Type B pancreatic cell (in vitro differentiated cells): ENCODE results near the gene SLC12A8. TPM values are rescaled to one million over a fixed set of nuclear protein-coding genes. Genes with fewer than 3 reads are reported as not detected.

Source experiments
- DNase-seq: peaks from one replicate; pipeline ENCODE4 v3.0.0; 2021; ENCODE audit warnings: mixed read lengths; ENCODE audit not compliant: unreplicated experiment; ENCODE audit errors: extremely low spot score
- H3K27ac Mint-ChIP-seq: 2 replicates; pipeline ENCODE4 v1.8.0; 2021; ENCODE audit warnings: mild to moderate bottlenecking, mixed read lengths
- H3K27me3 Mint-ChIP-seq: 2 replicates; pipeline ENCODE4 v1.8.0; 2021; ENCODE audit warnings: mixed read lengths
- H3K36me3 Mint-ChIP-seq: 2 replicates; pipeline ENCODE4 v1.8.0; 2021; ENCODE audit warnings: mixed read lengths
- H3K4me1 Mint-ChIP-seq: one replicate; pipeline ENCODE4 v1.8.0; 2021; ENCODE audit warnings: mixed read lengths; ENCODE audit not compliant: unreplicated experiment
- H3K4me3 Mint-ChIP-seq: 2 replicates; pipeline ENCODE4 v1.8.0; 2021; ENCODE audit warnings: mild to moderate bottlenecking, mixed read lengths
- H3K9me3 Mint-ChIP-seq: 2 replicates; pipeline ENCODE4 v1.8.0; 2021; ENCODE audit warnings: mixed read lengths
- CTCF ChIP-seq: fragments of 200-600 bp; sonication (generic); conservative IDR thresholded peaks from 2 replicates; pipeline ENCODE4 v1.5.0; 2021; ENCODE audit warnings: antibody characterized with exemption, mild to moderate bottlenecking
- total RNA-seq: library from RNA; stranded (reverse); gene quantifications from 2 replicates; pipeline ENCODE4 v1.2.1, GENCODE V29; 2021; ENCODE audit warnings: low replicate concordance

SLC12A8 gene
- total RNA-seq, 1 donor from 2014 or later: 6.8 TPM

DNA sequence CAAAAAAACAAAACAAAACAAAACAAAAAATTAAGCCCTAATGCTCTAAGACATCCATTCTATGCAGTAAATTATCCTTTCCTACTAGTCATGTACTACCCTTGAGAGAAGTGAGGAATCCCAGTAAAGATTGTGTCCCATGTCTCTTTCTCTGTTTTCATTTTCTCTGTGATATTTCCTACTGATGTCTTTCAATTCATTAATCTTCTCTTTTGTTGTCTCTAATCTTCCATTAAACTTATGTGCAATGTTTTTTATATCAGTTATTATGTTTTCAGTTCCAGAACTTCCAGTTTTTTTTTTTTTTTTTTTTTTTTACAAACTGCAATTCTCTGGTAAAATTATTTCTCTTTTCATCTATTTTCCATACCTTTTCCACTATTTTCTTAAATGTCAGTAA lies 44.1 kb upstream of the SLC12A8 start:
- Mint-ChIP-seq H3K27me3 (no peaks in the 10 kb centered on the region), H3K9me3 (peaks cover 11% of the 10 kb centered on the region), H3K36me3 (peaks cover 28% of the 10 kb centered on the region), H3K4me1 (no peaks in the 10 kb centered on the region), H3K4me3 (no peak overlapping the region), H3K27ac (no peak overlapping the region)
- TF ChIP-seq CTCF: no peak
- DNase-seq: no peak

DNA sequence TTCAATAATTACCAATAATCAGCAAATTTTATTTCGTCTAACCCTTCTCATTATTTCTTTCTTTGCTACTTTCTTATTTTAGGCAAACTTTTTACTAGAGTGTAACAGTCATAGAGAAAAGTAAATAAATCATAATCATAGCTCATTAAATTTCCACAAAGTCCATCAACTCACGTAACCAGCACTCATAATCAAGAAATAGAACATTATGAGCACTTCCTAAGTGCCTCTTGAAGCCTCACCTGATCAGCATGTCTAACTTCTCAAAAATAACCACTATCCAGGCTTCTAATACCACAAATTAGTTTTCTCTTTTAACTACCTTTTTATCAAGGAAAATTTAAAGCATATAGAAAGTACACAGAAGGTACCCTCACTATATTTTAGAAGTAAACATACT lies 38.4 kb upstream of the SLC12A8 start:
- TF ChIP-seq CTCF: no peak
- DNase-seq: no peak
- H3K36me3 Mint-ChIP-seq: peaks cover 15% of the 10 kb centered on the region
- H3K27me3 Mint-ChIP-seq: no peaks in the 10 kb centered on the region
- H3K27ac Mint-ChIP-seq: no peak overlapping the region
- H3K4me1 Mint-ChIP-seq: no peaks in the 10 kb centered on the region
- no peaks in the 10 kb centered on the region for H3K9me3 Mint-ChIP-seq
- no peak overlapping the region for H3K4me3 Mint-ChIP-seq

DNA sequence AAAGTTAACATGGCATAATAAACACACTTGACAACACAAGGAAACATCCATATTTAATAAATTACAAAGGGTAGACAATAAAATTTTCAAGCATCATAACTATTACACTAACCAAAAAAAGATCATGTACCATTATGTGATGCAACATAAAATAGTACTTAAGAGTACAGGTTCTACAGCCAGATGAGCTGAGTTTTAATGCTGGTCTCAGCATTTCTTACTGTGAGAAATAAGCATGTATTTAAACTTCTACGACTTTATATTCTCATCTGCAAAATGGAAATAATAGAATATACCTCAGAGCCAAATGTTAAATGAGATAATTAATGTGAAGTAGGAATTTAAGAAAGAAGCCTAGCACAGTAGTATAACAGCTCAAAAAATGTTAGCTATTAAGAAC lies 33.7 kb upstream of the SLC12A8 start:
- peaks cover 25% of the 10 kb centered on the region for H3K36me3 Mint-ChIP-seq

GRCh38 chr3:125245521-125245920 lies 33.0 kb upstream of the SLC12A8 start:
- TF ChIP-seq CTCF: no peak

More for the DNA sequence above, 33.7 kb upstream of the SLC12A8 start:
- no peak for TF ChIP-seq CTCF
- no peaks in the 10 kb centered on the region for H3K4me1 Mint-ChIP-seq
- H3K9me3 Mint-ChIP-seq: peaks cover 4% of the 10 kb centered on the region
- no peaks in the 10 kb centered on the region for H3K27me3 Mint-ChIP-seq
- no peak for DNase-seq
- H3K4me3 Mint-ChIP-seq: no peak overlapping the region
- no peak overlapping the region for H3K27ac Mint-ChIP-seq

DNA sequence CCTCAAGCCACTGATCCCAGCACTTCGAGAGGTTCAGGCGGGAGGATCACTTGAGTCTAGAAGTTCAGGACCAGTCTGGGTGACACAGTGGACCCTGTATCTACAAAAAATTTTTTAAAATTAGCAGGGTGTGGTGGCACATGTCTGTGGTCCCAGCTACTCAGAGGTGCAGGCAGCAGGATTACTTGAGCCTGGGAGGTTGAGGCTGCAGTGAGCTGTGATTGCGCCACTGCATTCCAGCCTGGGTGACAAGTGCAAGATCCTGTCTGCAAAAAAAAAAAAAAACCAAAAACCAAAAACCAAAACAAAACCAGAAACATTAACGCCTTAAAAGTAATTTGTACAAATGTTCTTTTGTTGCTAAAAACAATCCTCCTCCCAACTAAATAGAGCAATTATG lies 27.9 kb upstream of the SLC12A8 start:
- Mint-ChIP-seq H3K4me1 (peaks cover 4% of the 10 kb centered on the region), H3K27me3 (no peaks in the 10 kb centered on the region), H3K27ac (no peak overlapping the region), H3K9me3 (peaks cover 4% of the 10 kb centered on the region), H3K4me3 (no peak overlapping the region), H3K36me3 (peaks cover 16% of the 10 kb centered on the region)
- no peak for DNase-seq
- TF ChIP-seq CTCF: no peak

More at GRCh38 chr3:125245521-125245920, 33.0 kb upstream of the SLC12A8 start:
- no peak for DNase-seq
- Mint-ChIP-seq H3K4me3 (no peak overlapping the region), H3K36me3 (peaks cover 20% of the 10 kb centered on the region), H3K9me3 (peaks cover 4% of the 10 kb centered on the region), H3K4me1 (no peaks in the 10 kb centered on the region), H3K27ac (no peak overlapping the region), H3K27me3 (no peaks in the 10 kb centered on the region)

DNA sequence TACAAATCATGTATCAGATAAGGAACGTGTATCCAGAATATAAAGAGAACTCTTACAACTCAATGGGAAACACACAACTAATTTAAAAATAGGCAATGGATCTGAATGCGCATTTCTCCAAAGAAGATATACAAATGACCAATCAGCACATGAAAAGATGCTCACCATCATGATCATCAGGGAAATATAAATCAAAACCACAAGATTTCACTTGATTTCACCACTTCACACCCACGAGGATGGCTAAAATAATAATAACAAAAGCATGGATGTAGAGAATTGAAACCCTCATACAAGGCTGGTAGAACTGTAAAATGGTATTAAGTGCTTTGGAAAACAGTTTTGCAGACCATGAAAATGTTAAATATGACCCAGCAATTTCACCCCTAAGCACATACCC lies 26.7 kb upstream of the SLC12A8 start:
- no peak for TF ChIP-seq CTCF
- peaks cover 16% of the 10 kb centered on the region for H3K36me3 Mint-ChIP-seq
- H3K4me1 Mint-ChIP-seq: peaks cover 4% of the 10 kb centered on the region
- no peak overlapping the region for H3K27ac Mint-ChIP-seq
- no peaks in the 10 kb centered on the region for H3K9me3 Mint-ChIP-seq
- no peak for DNase-seq
- no peaks in the 10 kb centered on the region for H3K27me3 Mint-ChIP-seq
- no peak overlapping the region for H3K4me3 Mint-ChIP-seq
